MCF 10A (cell line): Measurements from ENCODE around the gene DLGAP5. TPM values are rescaled to one million over a fixed set of nuclear protein-coding genes. Genes with fewer than 3 reads are reported as not detected.

ENCODE experiments used
- BruUV-seq: library from RNA; stranded (reverse); fragments of 400-500 nt; replicated peaks from 2 replicates; lab custom pipeline; 2021; lab: Mats Ljungman, UMichigan
- CTCF ChIA-PET: fragments of 300-600 bp; sonication (Branson Sonifier 250); formaldehyde crosslinking; extraction: SDS; loops from one replicate; lab custom pipeline; 2021; ENCODE audit warnings: antibody characterized with exemption, inconsistent platforms; lab: Yijun Ruan, JAX
- POLR2A ChIA-PET: fragments of 300-600, 350-650 bp; sonication (Branson Sonifier 250); formaldehyde crosslinking; extraction: SDS; loops from one replicate; lab custom pipeline; 2020; ENCODE audit warnings: antibody characterized with exemption, inconsistent platforms; lab: Yijun Ruan, JAX
- DNase-seq: peaks from one replicate; pipeline ENCODE4 v3.0.0-alpha.2; 2018; ENCODE audit not compliant: unreplicated experiment
- H3K27ac Mint-ChIP-seq: one replicate; pipeline ENCODE4 v1.8.0; 2022; ENCODE audit warnings: mild to moderate bottlenecking, low read depth, mixed read lengths; ENCODE audit not compliant: unreplicated experiment
- H3K27me3 Mint-ChIP-seq: one replicate; pipeline ENCODE4 v1.8.0; 2022; ENCODE audit warnings: mixed read lengths; ENCODE audit not compliant: insufficient read depth, unreplicated experiment
- H3K36me3 Mint-ChIP-seq: one replicate; pipeline ENCODE4 v1.8.0; 2022; ENCODE audit warnings: mild to moderate bottlenecking, moderate library complexity, mixed read lengths; ENCODE audit not compliant: insufficient read depth, unreplicated experiment
- H3K4me1 Mint-ChIP-seq: one replicate; pipeline ENCODE4 v1.8.0; 2022; ENCODE audit warnings: mixed read lengths; ENCODE audit not compliant: insufficient read depth, unreplicated experiment
- H3K4me3 Mint-ChIP-seq: one replicate; pipeline ENCODE4 v1.8.0; 2022; ENCODE audit warnings: mild to moderate bottlenecking, moderate library complexity, mixed read lengths; ENCODE audit not compliant: unreplicated experiment
- H3K9me3 Mint-ChIP-seq: one replicate; pipeline ENCODE4 v1.8.0; 2022; ENCODE audit warnings: mixed read lengths; ENCODE audit not compliant: unreplicated experiment
- CTCF ChIP-seq: fragments of 200-600 bp; IDR thresholded peaks from one replicate; pipeline ENCODE4 v1.8.0; 2022; ENCODE audit warnings: antibody characterized with exemption, mild to moderate bottlenecking; ENCODE audit not compliant: unreplicated experiment
- intact Hi-C: fragments of 100-400 bp; cut with micrococcal nuclease; formaldehyde crosslinking; loops from 2 replicates; pipeline ENCODE4 v1.14.1; 2022
- total RNA-seq: library from RNA; stranded (reverse); gene quantifications from 2 replicates; pipeline ENCODE4 v1.2.3, GENCODE V29; 2022

The DLGAP5 gene
- total RNA-seq, 1 experiment from 2014 or later = 17.6 TPM

GRCh38 chr14:55121628-55122439 is 69.6 kb downstream of the DLGAP5 start:
- intact Hi-C loops = no loop called here
- no peaks in the 10 kb centered on the region for H3K27me3 Mint-ChIP-seq
- H3K27ac Mint-ChIP-seq = peak overlapping the region; percentile 52
- ChIA-PET POLR2A (interaction anchor here (0.7 to 2.4 kb wide), 7 partner anchors 9 to 71 kb away, joined by 3 to 25 read pairs (median 3); partner anchors contain the start of gene MAPK1IP1L), CTCF (interaction anchor here (0.6 to 1.9 kb wide), 3 partner anchors 19 to 45 kb away, joined by 3 to 9 read pairs (median 4); no protein-coding TSS in a partner anchor)
- H3K36me3 Mint-ChIP-seq = peaks cover 5% of the 10 kb centered on the region
- no peak overlapping the region for H3K4me3 Mint-ChIP-seq
- H3K4me1 Mint-ChIP-seq = peaks cover 36% of the 10 kb centered on the region
- no peaks in the 10 kb centered on the region for H3K9me3 Mint-ChIP-seq
- DNase-seq = no peak
- TF ChIP-seq CTCF = no peak
- BruUV-seq = no TSS peak

- H3K27ac Mint-ChIP-seq = no peak overlapping the region
- H3K4me3 Mint-ChIP-seq = no peak overlapping the region
- BruUV-seq = no TSS peak
- H3K4me1 Mint-ChIP-seq = peaks cover 36% of the 10 kb centered on the region
- no peak for DNase-seq
- H3K9me3 Mint-ChIP-seq = no peaks in the 10 kb centered on the region
- CTCF ChIA-PET = no interaction called here
- POLR2A ChIA-PET = interaction anchor here (1.0 to 2.4 kb wide), 4 partner anchors 9 to 27 kb away, joined by 3 to 9 read pairs (median 6); partner anchors contain the start of gene LGALS3
- TF ChIP-seq CTCF = no peak
- H3K36me3 Mint-ChIP-seq = peaks cover 5% of the 10 kb centered on the region
- no peaks in the 10 kb centered on the region for H3K27me3 Mint-ChIP-seq
- intact Hi-C loops = no loop called here
Observed at GRCh38 chr14:55120571-55121495, 70.6 kb downstream of the DLGAP5 start.

GRCh38 chr14:55118761-55119160 is 72.6 kb downstream of the DLGAP5 start:
- Mint-ChIP-seq H3K27ac (peak overlapping the region; percentile 72), H3K4me1 (peaks cover 36% of the 10 kb centered on the region), H3K36me3 (peaks cover 5% of the 10 kb centered on the region), H3K27me3 (no peaks in the 10 kb centered on the region), H3K4me3 (no peak overlapping the region), H3K9me3 (no peaks in the 10 kb centered on the region)
- no peak for TF ChIP-seq CTCF
- DNase-seq = no peak
- intact Hi-C loops = no loop called here
- no TSS peak for BruUV-seq
- POLR2A ChIA-PET = interaction anchor here (1.1 to 4.0 kb wide), 6 partner anchors 10 to 67 kb away, joined by 3 to 41 read pairs (median 7); partner anchors contain the start of genes LGALS3 and MAPK1IP1L
- CTCF ChIA-PET = interaction anchor here (0.6 kb wide), 1 partner anchor 15 kb away, joined by 3 read pairs; no protein-coding TSS in a partner anchor
